ENCODE measurements around the gene ECM2.

The ECM2 gene

GRCh38 chr9:92463984-92464383, 71.8 kb downstream of the ECM2 start:
- no peak for DNase-seq (ENCODE audit: low read depth)

- no peak for DNase-seq (ENCODE audit: low read depth)
These were observed 72.4 kb downstream of the ECM2 start for GRCh38 chr9:92463387-92463786.

- no peak for DNase-seq (ENCODE audit: low read depth)
These were observed 78.2 kb downstream of the ECM2 start for GRCh38 chr9:92457576-92457975.

GRCh38 chr9:92455217-92455616, 80.6 kb downstream of the ECM2 start:
- DNase-seq (ENCODE audit: low read depth), result no peak

GRCh38 chr9:92446536-92446935, 89.3 kb downstream of the ECM2 start:
- DNase-seq (ENCODE audit: low read depth), result no peak
